Measurements from ENCODE around the gene PELI2.

Gene PELI2

GRCh38 chr14:56207626-56208292 lies 89.5 kb downstream of the PELI2 start:
- no peak for DNase-seq (ENCODE audit: low read depth)

- no peak for DNase-seq (ENCODE audit: low read depth)
These were observed 90.3 kb downstream of the PELI2 start for GRCh38 chr14:56208520-56208919.

GRCh38 chr14:56210571-56210970 lies 92.4 kb downstream of the PELI2 start:
- no peak for DNase-seq (ENCODE audit: low read depth)

- no peak for DNase-seq (ENCODE audit: low read depth)
These were observed 92.9 kb downstream of the PELI2 start for GRCh38 chr14:56211084-56211483.

- no peak for DNase-seq (ENCODE audit: low read depth)
These were observed 93.6 kb downstream of the PELI2 start for GRCh38 chr14:56211844-56212243.

- DNase-seq (ENCODE audit: low read depth) = no peak
These were observed 94.3 kb downstream of the PELI2 start for GRCh38 chr14:56212521-56212920.

GRCh38 chr14:56213306-56213705 lies 95.1 kb downstream of the PELI2 start:
- DNase-seq (ENCODE audit: low read depth) = no peak

GRCh38 chr14:56215180-56215579 lies 97.0 kb downstream of the PELI2 start:
- DNase-seq (ENCODE audit: low read depth) = no peak

- DNase-seq (ENCODE audit: low read depth) = no peak
These were observed 98.6 kb downstream of the PELI2 start for GRCh38 chr14:56216626-56217379.

GRCh38 chr14:56217380-56218045 lies 99.3 kb downstream of the PELI2 start:
- DNase-seq (ENCODE audit: low read depth) = no peak

GRCh38 chr14:56219666-56220413 lies 101.6 kb downstream of the PELI2 start:
- DNase-seq (ENCODE audit: low read depth) = no peak

GRCh38 chr14:56221382-56222128 lies 103.3 kb downstream of the PELI2 start:
- no peak for DNase-seq (ENCODE audit: low read depth)

- no peak for DNase-seq (ENCODE audit: low read depth)
These were observed 106.0 kb downstream of the PELI2 start for GRCh38 chr14:56224229-56224628.

- DNase-seq (ENCODE audit: low read depth) = no peak
These were observed 106.8 kb downstream of the PELI2 start for GRCh38 chr14:56224691-56225681.

GRCh38 chr14:56235388-56235787 lies 117.2 kb downstream of the PELI2 start:
- no peak for DNase-seq (ENCODE audit: low read depth)

GRCh38 chr14:56237398-56237797 lies 119.2 kb downstream of the PELI2 start:
- no peak for DNase-seq (ENCODE audit: low read depth)

- no peak for DNase-seq (ENCODE audit: low read depth)
These were observed 123.2 kb downstream of the PELI2 start for GRCh38 chr14:56241461-56241860.

- no peak for DNase-seq (ENCODE audit: low read depth)
These were observed 124.9 kb downstream of the PELI2 start for GRCh38 chr14:56243110-56243509.

GRCh38 chr14:56244138-56244789 lies 126.1 kb downstream of the PELI2 start:
- DNase-seq (ENCODE audit: low read depth) = no peak
